HUES64 (cell line): Measurements from ENCODE around the gene GJB4.
"Not testable (repeated sequence)": the region's sequence is repeated elsewhere in the genome, so short reads cannot be mapped to it uniquely, and the experiment has no call there.

Source experiments
- H3K27ac ChIP-seq: 2 replicates; pipeline ENCODE4 v1.7.0; 2013; ENCODE audit warnings: low read depth, low read length, inconsistent platforms
- H3K27me3 ChIP-seq: 2 replicates; pipeline ENCODE4 v1.6.1; 2013; ENCODE audit warnings: mild to moderate bottlenecking, low read length; ENCODE audit not compliant: insufficient read depth
- H3K36me3 ChIP-seq: 2 replicates; pipeline ENCODE4 v1.6.1; 2013; ENCODE audit warnings: mild to moderate bottlenecking, low read length; ENCODE audit not compliant: insufficient read depth
- H3K4me1 ChIP-seq: 2 replicates; pipeline ENCODE4 v1.6.1; 2013; ENCODE audit warnings: mild to moderate bottlenecking, low read length, moderate library complexity; ENCODE audit not compliant: insufficient read depth
- H3K4me3 ChIP-seq: 2 replicates; pipeline ENCODE4 v1.5.1; 2013; ENCODE audit warnings: mild to moderate bottlenecking, low read length, moderate library complexity
- H3K9ac ChIP-seq: 2 replicates; pipeline ENCODE4 v1.6.1; 2013; ENCODE audit warnings: mild to moderate bottlenecking, low read depth, low read length
- H3K9me3 ChIP-seq: 2 replicates; pipeline ENCODE4 v1.6.1; 2013; ENCODE audit warnings: low read depth, low read length; ENCODE audit not compliant: insufficient read depth
- WGBS: fragments of 150-250, 120-280 bp; methylation state at CpG from one replicate; pipeline ENCODE4 v1.1.7; 2013; ENCODE audit warnings: missing lambda C conversion rate; 5-methylcytosine and 5-hydroxymethylcytosine counted together

The GJB4 gene

GRCh38 chr1:34732831-34733230 lies 26.7 kb upstream of the GJB4 start:
- 90% methylated on average over 7 of the region's 7 CpGs for WGBS
- H3K27me3 ChIP-seq, H3K4me1 ChIP-seq, H3K9ac ChIP-seq, H3K9me3 ChIP-seq, H3K27ac ChIP-seq, H3K4me3 ChIP-seq, H3K36me3 ChIP-seq: not testable (repeated sequence)

GRCh38 chr1:34736692-34737091 lies 22.8 kb upstream of the GJB4 start:
- H3K9me3 ChIP-seq = no peaks in the 10 kb centered on the region
- 87% methylated on average over 10 of the region's 10 CpGs for WGBS
- peaks cover 4% of the 10 kb centered on the region; the same call in 1 of the 2 replicates for H3K27me3 ChIP-seq
- no peak overlapping the region for H3K9ac ChIP-seq
- peaks cover 4% of the 10 kb centered on the region; the same call in 1 of the 2 replicates for H3K4me1 ChIP-seq
- no peak overlapping the region for H3K27ac ChIP-seq
- H3K4me3 ChIP-seq = no peak overlapping the region
- H3K36me3 ChIP-seq = no peaks in the 10 kb centered on the region

GRCh38 chr1:34737236-34737635 lies 22.3 kb upstream of the GJB4 start:
- H3K4me3 ChIP-seq, H3K9ac ChIP-seq, H3K27me3 ChIP-seq, H3K9me3 ChIP-seq, H3K36me3 ChIP-seq, H3K4me1 ChIP-seq, H3K27ac ChIP-seq: not testable (repeated sequence)
- 93% methylated on average over 12 of the region's 12 CpGs for WGBS

GRCh38 chr1:34739613-34740012 lies 19.9 kb upstream of the GJB4 start:
- Histone ChIP-seq H3K4me1 (peaks cover 4% of the 10 kb centered on the region; the same call in 1 of the 2 replicates), H3K27me3 (peaks cover 13% of the 10 kb centered on the region), H3K4me3 (no peak overlapping the region), H3K9me3 (no peaks in the 10 kb centered on the region), H3K27ac (no peak overlapping the region), H3K9ac (no peak overlapping the region), H3K36me3 (no peaks in the 10 kb centered on the region)
- 79% methylated on average over 3 of the region's 3 CpGs for WGBS

- Histone ChIP-seq H3K4me1 (peaks cover 4% of the 10 kb centered on the region; the same call in 1 of the 2 replicates), H3K27ac (no peak overlapping the region), H3K9me3 (no peaks in the 10 kb centered on the region), H3K4me3 (no peak overlapping the region), H3K9ac (no peak overlapping the region), H3K27me3 (peaks cover 13% of the 10 kb centered on the region), H3K36me3 (no peaks in the 10 kb centered on the region)
- 64% methylated on average over 18 of the region's 18 CpGs for WGBS
Observed at GRCh38 chr1:34740161-34740868, 19.2 kb upstream of the GJB4 start.

- Histone ChIP-seq H3K4me3 (no peak overlapping the region), H3K36me3 (no peaks in the 10 kb centered on the region), H3K27ac (no peak overlapping the region), H3K4me1 (peaks cover 4% of the 10 kb centered on the region; the same call in 1 of the 2 replicates), H3K9ac (no peak overlapping the region), H3K27me3 (peaks cover 13% of the 10 kb centered on the region), H3K9me3 (no peaks in the 10 kb centered on the region)
- WGBS = 15% methylated on average over 16 of the region's 16 CpGs
Observed at GRCh38 chr1:34742667-34743270, 16.8 kb upstream of the GJB4 start.

GRCh38 chr1:34743775-34744174 lies 15.8 kb upstream of the GJB4 start:
- Histone ChIP-seq H3K36me3 (no peaks in the 10 kb centered on the region), H3K27ac (no peak overlapping the region), H3K9ac (no peak overlapping the region), H3K4me3 (no peak overlapping the region), H3K27me3 (peaks cover 13% of the 10 kb centered on the region), H3K9me3 (no peaks in the 10 kb centered on the region), H3K4me1 (peaks cover 4% of the 10 kb centered on the region; the same call in 1 of the 2 replicates)
- WGBS = 92% methylated on average over 6 of the region's 6 CpGs

- H3K36me3 ChIP-seq = no peaks in the 10 kb centered on the region
- no peak overlapping the region for H3K4me3 ChIP-seq
- peaks cover 13% of the 10 kb centered on the region for H3K27me3 ChIP-seq
- no peak overlapping the region for H3K9ac ChIP-seq
- H3K4me1 ChIP-seq = peaks cover 6% of the 10 kb centered on the region
- H3K9me3 ChIP-seq = no peaks in the 10 kb centered on the region
- no peak overlapping the region for H3K27ac ChIP-seq
- 88% methylated on average over 3 of the region's 3 CpGs for WGBS
Observed at GRCh38 chr1:34744851-34745250, 14.7 kb upstream of the GJB4 start.

- H3K36me3 ChIP-seq = no peaks in the 10 kb centered on the region
- H3K27ac ChIP-seq = no peak overlapping the region
- H3K9ac ChIP-seq = no peak overlapping the region
- peaks cover 13% of the 10 kb centered on the region for H3K27me3 ChIP-seq
- WGBS = 81% methylated on average over 5 of the region's 5 CpGs
- no peaks in the 10 kb centered on the region for H3K9me3 ChIP-seq
- peaks cover 8% of the 10 kb centered on the region for H3K4me1 ChIP-seq
- H3K4me3 ChIP-seq = no peak overlapping the region
Observed at GRCh38 chr1:34745666-34746065, 13.9 kb upstream of the GJB4 start.

- Histone ChIP-seq H3K27ac (no peak overlapping the region), H3K36me3 (no peaks in the 10 kb centered on the region), H3K4me3 (no peak overlapping the region), H3K9me3 (no peaks in the 10 kb centered on the region), H3K4me1 (peaks cover 8% of the 10 kb centered on the region), H3K9ac (no peak overlapping the region), H3K27me3 (peaks cover 13% of the 10 kb centered on the region)
- 96% methylated on average over 4 of the region's 4 CpGs for WGBS
Observed at GRCh38 chr1:34746101-34746500, 13.4 kb upstream of the GJB4 start.

- Histone ChIP-seq H3K9ac (no peak overlapping the region), H3K4me1 (peaks cover 8% of the 10 kb centered on the region), H3K36me3 (no peaks in the 10 kb centered on the region), H3K9me3 (no peaks in the 10 kb centered on the region), H3K27ac (no peak overlapping the region), H3K4me3 (no peak overlapping the region), H3K27me3 (peaks cover 6% of the 10 kb centered on the region)
- whole genome bisulfite sequencing = 85% methylated on average over 13 of the region's 18 CpGs
Observed at GRCh38 chr1:34746785-34747637, 12.5 kb upstream of the GJB4 start.
